CD4-positive, alpha-beta T cell treated with Interleukin-1 beta for 1 hour (primary cell): ENCODE data around the gene AURKAIP1.

Experiments used
- DNase-seq, 2 donors: peaks; one replicate each; pipeline ENCODE4 v3.0.0-alpha.2; 2020 to 2022

Gene AURKAIP1

DNA sequence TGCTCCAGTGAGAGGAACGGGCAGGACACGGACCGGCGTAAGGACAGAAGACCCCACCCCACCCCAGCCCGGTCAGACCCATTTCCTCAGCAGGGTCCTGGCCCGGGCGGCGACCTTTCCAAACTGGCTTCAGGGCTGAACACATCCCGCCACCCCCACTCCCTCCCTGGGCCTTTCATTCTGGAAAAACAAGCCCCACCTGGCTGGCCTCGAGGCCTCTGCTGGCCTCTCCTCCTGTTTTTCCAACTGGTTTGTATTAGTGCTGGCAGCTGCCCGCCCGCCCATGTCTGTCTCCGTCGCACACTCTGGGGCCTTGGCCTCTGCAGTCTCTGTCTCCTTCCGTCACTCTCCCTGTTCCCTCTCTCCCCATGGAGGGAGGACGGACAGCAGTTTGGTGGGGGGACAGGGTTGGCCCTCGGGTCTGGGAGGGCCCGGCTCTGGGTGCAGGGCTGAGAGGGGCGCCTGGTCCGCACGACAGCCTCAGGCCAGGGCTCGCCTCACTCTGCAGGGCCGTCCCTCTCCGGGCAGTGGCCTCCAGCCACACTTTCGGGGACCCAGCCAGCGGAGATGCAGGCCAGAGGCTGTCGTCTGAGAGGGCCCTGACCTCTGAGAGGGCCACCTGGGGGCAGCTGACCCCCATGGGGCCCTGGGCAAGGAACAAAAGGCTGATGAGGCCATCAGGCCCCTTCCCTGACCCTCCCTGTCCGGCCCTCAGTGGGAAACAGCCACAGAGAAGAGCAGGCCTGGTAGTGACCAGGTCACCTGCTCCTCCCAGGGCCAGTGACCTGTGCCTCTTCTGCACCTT lies 15.1 kb downstream of the AURKAIP1 start:
- DNase-seq, result no peak

DNA sequence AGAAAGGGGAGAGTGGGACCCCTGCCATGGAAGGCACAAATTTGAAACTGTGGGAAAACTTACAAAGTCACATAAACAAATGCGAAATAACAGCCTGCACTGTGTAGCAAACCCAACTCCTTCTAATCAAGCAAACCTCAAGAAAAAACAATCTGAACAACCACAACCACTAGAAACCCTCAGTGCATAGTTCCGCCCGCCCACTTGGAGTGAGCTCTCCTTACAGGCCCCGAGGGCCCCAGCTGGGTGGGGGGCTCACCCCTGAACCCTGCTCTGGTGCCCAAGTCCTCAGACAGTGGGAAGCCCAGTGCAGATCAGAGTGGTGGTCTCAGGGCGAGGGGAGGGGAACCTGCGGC lies 15.7 kb downstream of the AURKAIP1 start:
- DNase-seq, result no peak

DNA sequence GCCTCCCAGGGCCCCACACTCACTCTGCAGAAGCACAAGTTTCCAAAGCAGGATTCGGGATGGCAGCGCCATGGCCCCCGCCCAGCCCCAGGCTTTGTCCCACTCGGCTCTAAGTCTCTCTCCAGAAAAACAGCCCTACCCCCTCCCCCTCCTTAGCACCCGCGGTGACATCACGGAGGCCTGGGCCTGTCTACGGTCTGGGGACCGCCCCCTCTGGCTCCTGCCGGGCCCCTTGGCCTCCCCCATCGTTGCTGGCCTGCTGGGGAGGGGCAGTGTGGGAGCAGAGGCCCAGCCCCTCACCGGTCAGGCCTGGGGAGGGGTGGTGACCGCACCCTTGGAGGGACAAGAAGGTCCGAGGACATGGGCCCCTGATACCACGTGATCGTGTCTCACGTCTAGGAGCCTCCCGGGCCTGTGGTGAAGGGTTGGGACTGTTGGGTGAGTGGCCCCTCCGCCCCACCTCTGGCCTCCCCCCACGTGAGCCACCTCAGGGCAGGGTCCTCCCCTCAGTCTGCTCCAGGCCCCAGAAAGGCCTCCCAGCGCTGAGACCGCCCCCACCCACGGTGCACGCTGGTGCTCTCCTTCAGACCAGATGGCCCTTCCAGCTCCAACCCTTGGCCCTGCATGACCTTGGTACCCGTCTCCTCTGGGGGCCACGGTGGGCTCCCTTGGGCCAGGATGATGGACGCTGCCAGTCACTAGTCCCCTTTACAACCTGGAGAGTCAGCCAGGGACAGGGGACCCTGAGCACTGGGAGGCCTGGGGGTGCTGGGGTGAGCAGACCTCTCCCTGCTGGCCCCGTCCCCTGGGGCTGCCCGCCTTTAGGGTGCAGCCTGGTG lies 16.4 kb downstream of the AURKAIP1 start, which contains the start of gene MXRA8:
Gene MXRA8, minus strand, starts transcription at position 123 of the 839 bp plus-strand sequence. Its CDS starts 51 bp downstream, at position 72.
- DNase-seq, result no peak

DNA sequence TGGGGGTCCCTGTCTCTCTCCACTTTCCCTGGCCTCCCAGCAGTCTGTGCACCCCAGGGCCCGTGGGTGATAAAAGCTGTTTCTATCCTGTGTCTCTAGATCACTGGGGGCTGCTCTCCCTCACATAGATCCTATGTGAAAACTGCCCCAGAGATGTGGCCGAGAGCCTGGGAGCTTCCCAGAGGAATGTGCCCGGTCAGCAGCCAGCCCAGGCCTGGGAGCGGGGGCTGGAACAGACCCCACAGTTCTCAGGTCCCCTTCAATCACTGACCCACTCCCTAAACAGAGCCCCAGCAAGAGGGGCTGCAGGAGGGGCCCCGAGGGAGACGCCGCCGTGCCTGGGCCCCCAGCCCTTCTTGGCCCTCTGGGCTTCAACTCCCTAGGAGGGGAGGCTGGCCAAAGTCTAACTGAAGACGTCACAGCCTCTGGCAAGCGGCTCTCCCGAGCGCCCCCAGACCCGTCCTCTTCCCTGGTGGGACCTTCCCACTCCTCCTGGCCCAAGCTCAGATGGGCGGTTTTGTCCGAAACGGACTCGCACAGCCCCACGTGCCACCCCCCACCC lies 17.1 kb downstream of the AURKAIP1 start:
- DNase-seq, result no peak

- no peak for DNase-seq
Measured at GRCh38 chr1:1356796-1357401, 18.1 kb downstream of the AURKAIP1 start.

DNA sequence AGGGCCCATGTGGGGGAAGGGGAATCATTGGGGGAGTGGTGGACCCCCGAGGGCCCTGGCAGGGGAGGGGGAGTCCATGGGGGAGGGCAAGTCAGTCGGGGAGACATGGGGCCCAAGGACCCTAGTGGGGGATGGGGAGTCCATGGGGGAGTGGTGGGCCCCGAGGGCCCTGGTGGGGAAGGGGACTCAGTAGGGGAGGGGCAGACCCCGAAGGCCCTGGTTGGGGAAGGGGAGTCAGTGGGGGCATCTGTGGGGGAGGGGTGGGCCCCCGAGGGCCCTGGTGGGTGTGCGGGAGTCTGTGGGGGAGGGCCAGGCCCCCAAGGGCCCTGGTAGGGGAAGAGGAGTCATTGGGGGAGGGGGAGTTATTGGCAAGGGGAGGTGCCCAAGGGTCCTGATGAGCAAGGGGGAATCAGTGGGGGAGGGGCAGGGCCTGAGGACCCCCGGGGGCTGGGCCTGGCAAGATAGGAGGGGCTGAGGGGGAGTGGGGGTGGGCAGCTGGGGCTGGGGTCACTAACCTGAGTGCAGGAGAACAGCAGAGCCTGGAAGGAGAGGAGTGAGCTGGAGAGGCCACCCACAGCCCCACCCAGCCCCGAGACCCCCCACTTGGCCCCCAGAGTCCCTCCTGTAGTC lies 18.7 kb downstream of the AURKAIP1 start:
- no peak for DNase-seq

DNA sequence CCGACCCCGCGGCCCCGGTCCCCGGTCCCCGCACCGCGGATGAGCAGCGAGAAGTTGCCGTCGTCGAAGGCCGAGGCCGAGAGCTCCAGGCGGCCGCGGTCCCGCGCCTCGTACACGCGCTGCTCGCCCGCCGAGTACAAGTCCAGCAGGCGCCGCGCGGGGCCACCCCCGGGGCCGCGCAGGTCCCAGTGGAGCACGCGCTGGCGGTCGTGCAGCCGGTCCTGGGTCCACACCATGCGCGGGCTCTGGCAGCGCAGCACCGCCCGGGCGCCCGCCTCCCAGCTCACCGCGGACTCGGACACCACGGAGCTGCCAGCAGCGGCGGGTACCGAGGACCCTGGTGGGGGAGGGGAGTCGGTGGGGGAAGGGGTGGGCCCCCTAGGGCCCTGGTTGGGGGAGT lies 19.6 kb downstream of the AURKAIP1 start:
- no peak for DNase-seq

DNA sequence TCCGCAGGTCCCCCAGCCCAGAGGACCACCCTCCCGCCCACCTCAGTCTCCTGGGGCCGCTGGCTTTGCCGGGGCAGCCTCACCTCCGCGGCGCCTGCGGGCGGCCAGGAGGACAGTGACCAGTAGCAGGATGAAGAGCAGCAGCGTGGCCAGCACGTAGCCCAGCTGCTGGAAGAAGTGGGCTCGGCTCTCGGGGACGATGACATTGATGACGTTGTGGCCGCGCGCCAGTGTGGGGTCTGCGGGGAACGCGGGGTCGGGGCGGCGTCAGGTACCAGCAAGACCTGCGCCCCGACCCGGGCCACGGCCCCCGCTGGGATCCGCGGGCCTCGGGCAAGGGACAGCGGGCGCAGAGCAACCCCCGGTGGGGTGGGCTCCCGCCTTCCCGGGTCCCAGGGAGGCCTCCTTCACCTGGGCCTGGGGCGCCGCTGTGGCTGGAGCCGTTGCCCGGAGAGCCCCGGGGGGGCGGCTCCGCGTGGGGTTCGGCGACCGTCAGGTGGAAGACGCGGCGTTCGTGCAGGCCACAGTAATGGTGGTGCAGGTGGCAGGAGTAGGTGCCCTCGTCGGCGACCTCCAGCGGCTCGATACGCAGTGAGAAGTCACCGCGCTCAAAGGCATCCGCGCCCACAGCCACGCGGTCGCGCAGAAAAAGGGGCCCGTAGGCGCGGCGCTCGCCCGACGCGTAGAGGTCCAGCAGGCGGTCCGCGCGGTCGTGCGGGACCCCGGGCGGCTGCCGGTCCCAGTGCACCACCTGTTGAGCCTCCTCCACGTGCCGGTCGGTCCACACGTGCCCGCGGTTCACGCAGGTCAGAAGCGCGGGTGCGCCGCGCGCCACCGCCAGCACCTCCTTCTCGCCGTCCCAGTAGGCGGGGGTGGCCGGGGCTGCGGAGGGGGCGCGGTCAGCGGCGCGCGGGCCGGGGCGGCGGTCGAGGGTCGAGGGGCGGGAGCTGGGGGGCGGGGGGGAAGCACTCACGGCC lies 20.4 kb downstream of the AURKAIP1 start:
- no peak for DNase-seq

DNA sequence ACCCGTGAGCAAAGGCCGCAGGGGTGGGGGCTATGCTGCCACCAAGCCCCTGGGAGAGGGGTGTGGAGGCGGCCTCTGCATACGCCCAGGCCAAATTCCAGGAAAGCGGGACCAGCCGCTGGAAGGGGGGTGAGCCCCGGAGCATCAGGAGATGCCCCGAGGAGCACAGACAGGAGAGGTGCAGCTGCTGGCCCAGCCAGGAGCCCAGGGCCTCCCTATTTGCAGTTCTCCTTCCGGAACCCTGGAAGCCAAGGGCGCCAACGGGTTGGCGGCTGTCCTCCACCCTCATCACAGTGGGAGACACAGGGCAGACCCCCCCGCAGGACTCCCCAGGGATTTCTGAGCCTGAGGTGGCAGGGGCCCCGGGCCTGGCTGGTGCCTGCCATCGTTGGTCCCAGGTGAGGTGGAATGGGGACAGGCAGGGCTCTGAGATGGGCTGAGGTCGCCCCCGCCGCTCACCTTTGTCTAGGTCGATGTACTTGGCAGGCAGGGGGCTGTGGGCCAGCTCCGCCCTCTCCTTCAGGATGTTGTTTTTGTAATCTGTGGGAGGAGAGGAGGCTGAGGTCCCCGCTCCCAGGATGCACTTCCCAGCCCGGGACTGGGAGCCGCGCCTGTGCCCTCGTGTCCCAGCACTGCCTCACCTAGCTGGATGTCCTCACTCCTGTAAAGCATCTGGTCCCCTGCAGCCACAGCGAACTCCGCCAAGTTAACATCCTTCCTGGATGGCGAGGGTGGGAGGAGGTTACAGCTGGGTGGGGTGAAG lies 21.4 kb downstream of the AURKAIP1 start:
- DNase-seq, result no peak

- no peak for DNase-seq
Measured at GRCh38 chr1:1352786-1353388, 22.1 kb downstream of the AURKAIP1 start.

DNA sequence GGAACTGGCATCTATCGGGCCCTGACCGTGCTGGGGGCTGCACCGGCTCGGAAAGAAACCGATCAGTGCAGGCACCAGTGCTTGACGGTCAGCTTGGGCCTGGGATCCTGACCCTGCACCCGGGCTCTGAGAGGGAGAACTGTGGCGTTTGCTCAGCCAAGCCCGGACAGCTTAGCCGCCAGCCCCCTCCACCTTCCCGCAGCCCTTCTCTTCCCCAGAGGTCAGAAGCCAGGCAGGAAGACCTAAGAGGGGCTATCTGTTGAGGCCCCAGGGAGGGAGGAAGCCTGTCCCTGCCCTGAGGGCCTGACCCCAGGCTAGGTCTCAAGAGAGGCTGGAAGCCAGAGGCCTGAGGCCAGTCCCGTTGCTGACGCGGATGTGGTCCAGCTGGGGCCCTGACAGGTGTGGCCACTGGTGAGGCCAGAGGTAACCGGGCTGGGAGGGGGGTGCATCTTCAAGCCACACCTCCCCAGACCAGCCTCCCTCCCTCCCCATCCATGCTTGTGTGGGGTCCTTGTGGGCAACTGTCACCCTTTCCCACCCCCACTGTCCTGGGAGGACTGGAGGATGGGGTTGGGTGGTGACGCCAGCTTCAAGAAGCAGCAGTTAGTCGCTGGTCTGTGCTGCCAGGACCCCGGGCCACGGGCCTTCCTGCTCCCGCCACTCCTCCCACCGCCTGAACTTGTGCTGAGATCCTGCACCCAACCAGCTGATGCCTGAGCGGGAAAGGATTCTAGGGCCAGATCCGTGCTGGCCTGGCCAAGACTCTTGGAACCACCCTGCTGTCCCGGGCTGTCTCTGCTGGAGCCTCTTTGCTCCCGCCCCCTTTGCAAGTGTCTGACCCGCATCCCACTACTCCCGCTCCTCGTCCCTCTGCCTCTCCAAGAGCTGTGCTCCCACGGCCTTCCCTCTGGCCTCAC lies 23.2 kb downstream of the AURKAIP1 start:
- no peak for DNase-seq

- DNase-seq, result peak; percentile 73 to 74
Measured at GRCh38 chr1:1349256-1350012, 25.6 kb downstream of the AURKAIP1 start, which contains the start of gene DVL1. TSS of gene DVL1 (minus strand) at chr1:1349418. CDS start at chr1:1349065, 353 bp downstream.

- DNase-seq, result no peak
Measured at GRCh38 chr1:1348420-1349255, 26.4 kb downstream of the AURKAIP1 start.

DNA sequence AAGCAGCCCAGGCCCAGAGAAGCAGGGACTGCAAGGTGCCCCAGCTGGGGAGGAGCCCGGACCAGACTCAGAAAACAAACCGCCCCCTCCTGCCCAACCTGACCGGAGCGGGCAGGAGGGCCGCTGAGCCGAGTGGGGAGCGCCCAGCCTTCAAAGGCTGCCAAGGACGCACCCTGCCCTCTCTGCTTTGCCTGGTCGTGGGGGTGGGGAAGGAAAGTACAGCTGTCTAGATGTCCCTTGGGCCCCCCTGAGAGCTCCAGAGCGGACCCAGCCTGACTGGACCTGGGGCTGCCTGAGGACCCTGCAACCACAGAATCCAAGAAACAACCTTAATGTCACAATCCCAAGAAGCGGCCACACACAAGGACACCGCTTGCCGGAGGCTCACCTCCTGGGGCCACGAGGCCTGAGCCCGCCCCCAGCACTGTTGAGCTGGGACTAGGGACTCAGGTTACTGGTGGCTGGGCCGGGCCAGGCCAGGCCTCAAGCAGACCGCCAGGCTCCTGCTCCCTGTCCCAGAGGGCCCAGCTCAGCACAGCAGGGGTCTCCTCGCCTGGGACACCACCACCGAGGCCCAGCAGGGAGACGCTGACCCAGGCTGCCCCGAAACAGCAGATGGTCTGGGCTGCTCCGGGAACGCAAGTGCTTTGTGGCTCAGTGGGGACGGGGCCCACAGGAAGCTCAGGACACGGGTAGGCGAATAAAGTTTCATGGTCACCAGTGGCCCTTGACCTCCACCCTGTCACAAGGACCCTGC lies 27.2 kb downstream of the AURKAIP1 start:
- DNase-seq, result no peak

DNA sequence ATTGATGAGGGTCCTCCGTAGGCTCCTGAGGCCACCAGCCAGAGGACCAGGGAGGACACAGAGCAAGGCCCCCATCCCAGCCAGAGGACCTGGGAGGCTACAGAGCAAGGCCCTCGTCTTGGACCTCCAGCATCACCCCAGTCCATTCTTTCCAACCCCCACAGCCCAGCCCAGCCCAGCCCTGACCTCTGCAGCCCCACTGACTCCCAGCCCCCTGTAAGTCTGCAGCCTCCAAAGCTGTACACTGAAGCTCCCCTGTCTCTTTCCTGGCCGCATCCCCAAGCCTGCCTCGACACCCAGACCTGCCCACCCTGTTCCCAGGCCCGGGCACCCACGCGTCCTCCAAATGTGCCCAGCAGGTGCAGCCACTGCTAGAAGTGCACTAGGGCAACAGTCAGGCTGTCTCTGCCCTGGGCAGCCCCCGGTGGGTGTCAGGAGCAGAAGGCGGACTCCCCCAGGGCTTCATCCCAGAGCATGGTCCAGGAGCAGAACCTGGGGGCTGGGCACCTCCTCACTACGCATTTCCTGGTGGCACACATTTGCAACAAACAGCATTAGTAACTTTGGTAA lies 27.9 kb downstream of the AURKAIP1 start:
- no peak for DNase-seq

DNA sequence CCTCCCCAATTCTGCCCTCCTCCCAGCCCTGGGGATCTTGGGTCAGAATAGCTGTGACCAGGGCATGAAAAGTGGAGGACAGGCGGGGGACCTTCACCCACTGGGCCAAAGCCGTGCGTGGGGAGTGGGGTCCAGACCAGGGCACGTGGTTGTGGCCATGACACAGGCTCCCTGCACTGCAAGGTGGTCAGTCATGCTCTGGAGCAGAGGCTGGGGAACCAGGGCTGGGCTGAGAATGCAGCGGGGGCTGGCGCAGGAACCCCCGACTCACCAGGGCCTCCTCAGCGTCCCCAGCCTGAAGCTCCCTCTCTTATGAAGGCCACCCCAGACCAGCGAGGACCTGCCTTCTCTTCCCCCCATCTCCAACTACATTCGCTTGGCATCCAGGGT lies 28.5 kb downstream of the AURKAIP1 start:
- DNase-seq, result no peak
